Measurements from ENCODE around the gene CACHD1. TPM values are rescaled to one million over a fixed set of nuclear protein-coding genes. Genes with fewer than 3 reads are reported as not detected.

Gene CACHD1
- total and polyA plus RNA-seq, 8 donors, result 11.3 to 38.0 (median 32.7) TPM

- intact Hi-C loops (cut with DNase I), result no loop called here
- Histone ChIP-seq H3K27me3 (no peaks in the 10 kb centered on the region), H3K36me3 (no peaks in the 10 kb centered on the region), H3K27ac (peak overlapping the region in 1 of 2 donors; percentile 15), H3K4me1 (peaks cover 8 to 21% of the 10 kb centered on the region in 2 donors), H3K4me3 (no peak overlapping the region), H3K9me3 (no peaks in the 10 kb centered on the region)
- ATAC-seq (peak; percentile 50), DNase-seq (no peak)
- TF ChIP-seq CTCF (IDR thresholded peaks at IDR 0.05), result no peak
Measured at GRCh38 chr1:64549464-64550239, 79.7 kb downstream of the CACHD1 start.

GRCh38 chr1:64550510-64550909 is 80.6 kb downstream of the CACHD1 start:
- DNase-seq, result no peak
- H3K27me3 ChIP-seq, result no peaks in the 10 kb centered on the region
- TF ChIP-seq CTCF (IDR thresholded peaks at IDR 0.05), result no peak
- intact Hi-C loops (cut with DNase I), result no loop called here
- no peaks in the 10 kb centered on the region for H3K9me3 ChIP-seq
- no peaks in the 10 kb centered on the region for H3K36me3 ChIP-seq
- peak overlapping the region in 1 of 2 donors; percentile 15 for H3K27ac ChIP-seq
- no peak overlapping the region for H3K4me3 ChIP-seq
- H3K4me1 ChIP-seq, result peaks cover 8 to 21% of the 10 kb centered on the region in 2 donors
- peak; percentile 78 for ATAC-seq

- TF ChIP-seq CTCF (IDR thresholded peaks at IDR 0.05), result no peak
- intact Hi-C loops (cut with DNase I), result no loop called here
- no peak for DNase-seq
- Histone ChIP-seq H3K27me3 (no peaks in the 10 kb centered on the region), H3K27ac (peak overlapping the region in 1 of 2 donors; percentile 15), H3K4me3 (no peak overlapping the region), H3K9me3 (no peaks in the 10 kb centered on the region), H3K36me3 (no peaks in the 10 kb centered on the region), H3K4me1 (peaks cover 8 to 21% of the 10 kb centered on the region in 2 donors)
- no peak for ATAC-seq
Measured at GRCh38 chr1:64550946-64551605, 81.1 kb downstream of the CACHD1 start.

- intact Hi-C loops (cut with DNase I), result no loop called here
- Histone ChIP-seq H3K4me3 (no peak overlapping the region), H3K4me1 (peaks cover 8 to 21% of the 10 kb centered on the region in 2 donors), H3K27ac (no peak overlapping the region), H3K9me3 (no peaks in the 10 kb centered on the region), H3K36me3 (peaks cover 0 to 4% of the 10 kb centered on the region in 2 donors), H3K27me3 (no peaks in the 10 kb centered on the region)
- DNase-seq, result no peak
- ATAC-seq, result no peak
- TF ChIP-seq CTCF (IDR thresholded peaks at IDR 0.05), result no peak
Measured at GRCh38 chr1:64553285-64553684, 83.4 kb downstream of the CACHD1 start.

GRCh38 chr1:64555947-64556346 is 86.0 kb downstream of the CACHD1 start:
- H3K27me3 ChIP-seq, result no peaks in the 10 kb centered on the region
- H3K9me3 ChIP-seq, result no peaks in the 10 kb centered on the region
- H3K4me1 ChIP-seq, result peaks cover 3 to 8% of the 10 kb centered on the region in 2 donors
- intact Hi-C loops (cut with DNase I), result no loop called here
- TF ChIP-seq CTCF (IDR thresholded peaks at IDR 0.05), result no peak
- H3K27ac ChIP-seq, result no peak overlapping the region
- peaks cover 0 to 8% of the 10 kb centered on the region in 2 donors for H3K36me3 ChIP-seq
- DNase-seq, result no peak
- H3K4me3 ChIP-seq, result no peak overlapping the region
- no peak for ATAC-seq
